ENCODE data around the gene AGPAT4. TPM values are rescaled to one million over a fixed set of nuclear protein-coding genes. Genes with fewer than 3 reads are reported as not detected.
A peak's percentile ranks its signal among the peaks of the same experiment; 100 is the strongest.

Gene AGPAT4
- total RNA-seq, 1 experiment from 2014 or later: 22.0 TPM

DNA sequence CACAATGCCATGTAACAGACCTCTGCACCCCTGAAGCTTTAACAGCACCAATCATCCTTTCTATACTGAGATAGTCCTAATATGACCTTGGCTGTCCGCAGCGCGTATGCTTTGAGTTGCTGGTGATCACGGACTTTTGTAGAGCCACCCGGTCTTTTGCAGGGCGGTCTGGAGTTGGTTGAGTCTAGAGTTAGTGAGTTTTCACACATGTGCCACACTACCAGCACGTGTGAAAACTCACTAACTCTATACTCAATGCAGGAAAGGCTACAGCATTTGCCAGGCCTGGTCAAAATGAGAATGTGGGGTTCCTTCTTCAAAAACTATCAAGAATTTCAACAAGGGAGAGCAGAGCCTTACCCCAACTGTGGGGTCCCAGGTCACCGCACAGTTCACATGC is 14.6 kb downstream of the AGPAT4 start:
- Histone ChIP-seq H2BK12ac (ENCODE audit: insufficient read length, low read depth, low read length) (no peak overlapping the region), H4K8ac (replicated peaks; ENCODE audit: insufficient read length, low read depth, low read length) (no peak overlapping the region), H3K79me1 (ENCODE audit: insufficient read depth, low read depth, low read length, poor library complexity, severe bottlenecking) (peaks cover 3% of the 10 kb centered on the region), H2AK5ac (ENCODE audit: insufficient read length, low read length) (no peak overlapping the region), H2BK20ac (ENCODE audit: low read depth, low read length, poor library complexity, severe bottlenecking) (no peak overlapping the region), H3K23me2 (ENCODE audit: insufficient read length, low read depth, low read length, poor library complexity, severe bottlenecking) (no peaks in the 10 kb centered on the region), H3K14ac (ENCODE audit: insufficient read depth, low read length) (no peak overlapping the region), H3K9ac (ENCODE audit: extremely low read depth, insufficient read length, low read length) (no peak overlapping the region), H3K79me2 (ENCODE audit: insufficient read depth, low read length) (0 out of 2 replicates have a peak, but pooled peaks cover 2% of the 10 kb centered on the region), H3K9me3 (ENCODE audit: control insufficient read depth, low read depth, low read length) (no peaks in the 10 kb centered on the region), H2BK15ac (ENCODE audit: low read depth, low read length) (no peak overlapping the region), H3K4me2 (ENCODE audit: insufficient read depth, insufficient read length, low read length) (no peak overlapping the region), H3K56ac (ENCODE audit: insufficient read length, low read depth, low read length) (no peak overlapping the region), H3K23ac (ENCODE audit: insufficient read length, low read depth, low read length) (no peak overlapping the region), H3K27ac (ENCODE audit: insufficient read length, low read depth, low read length) (no peak overlapping the region), H3K18ac (ENCODE audit: insufficient read length, low read depth, low read length) (no peak overlapping the region), H2AFZ (ENCODE audit: low read length) (no peak overlapping the region), H3T11ph (ENCODE audit: low read length) (no peak overlapping the region), H4K5ac (ENCODE audit: insufficient read length, low read depth, low read length) (no peak overlapping the region), H3K4me1 (ENCODE audit: insufficient read depth, low read length) (no peaks in the 10 kb centered on the region), H3K27me3 (ENCODE audit: insufficient read depth, low read length) (no peaks in the 10 kb centered on the region), H4K20me1 (ENCODE audit: control insufficient read depth, insufficient read depth, insufficient read length) (no peaks in the 10 kb centered on the region), H3K4ac (ENCODE audit: low read depth, low read length) (no peak overlapping the region), H4K91ac (ENCODE audit: insufficient read length, low read depth, low read length) (no peak overlapping the region), H2BK120ac (ENCODE audit: low read depth, low read length, poor library complexity, severe bottlenecking) (no peak overlapping the region), H2BK5ac (ENCODE audit: insufficient read length, low read length) (no peak overlapping the region)
- DNase-seq: no peak
- Mint-ChIP-seq H3K27me3 (ENCODE audit: low read depth) (no peaks in the 10 kb centered on the region; the same call in 1 of the 2 replicates), H3K9me3 (no peaks in the 10 kb centered on the region), H3K27ac (peak overlapping the region in 1 of 3 experiments; percentile 25; a peak in 1 of 7 replicates), H3K36me3 (ENCODE audit: insufficient read depth in 1 of 3, low read depth in 3 of 3) (peaks cover 22 to 45% (median 34%) of the 10 kb centered on the region in 3 experiments; a peak in 6 of 7 replicates), H3K4me1 (peaks cover 31 to 40% of the 10 kb centered on the region in 2 experiments), H3K4me3 (no peak overlapping the region)
- TF ChIP-seq, protein P1, sequence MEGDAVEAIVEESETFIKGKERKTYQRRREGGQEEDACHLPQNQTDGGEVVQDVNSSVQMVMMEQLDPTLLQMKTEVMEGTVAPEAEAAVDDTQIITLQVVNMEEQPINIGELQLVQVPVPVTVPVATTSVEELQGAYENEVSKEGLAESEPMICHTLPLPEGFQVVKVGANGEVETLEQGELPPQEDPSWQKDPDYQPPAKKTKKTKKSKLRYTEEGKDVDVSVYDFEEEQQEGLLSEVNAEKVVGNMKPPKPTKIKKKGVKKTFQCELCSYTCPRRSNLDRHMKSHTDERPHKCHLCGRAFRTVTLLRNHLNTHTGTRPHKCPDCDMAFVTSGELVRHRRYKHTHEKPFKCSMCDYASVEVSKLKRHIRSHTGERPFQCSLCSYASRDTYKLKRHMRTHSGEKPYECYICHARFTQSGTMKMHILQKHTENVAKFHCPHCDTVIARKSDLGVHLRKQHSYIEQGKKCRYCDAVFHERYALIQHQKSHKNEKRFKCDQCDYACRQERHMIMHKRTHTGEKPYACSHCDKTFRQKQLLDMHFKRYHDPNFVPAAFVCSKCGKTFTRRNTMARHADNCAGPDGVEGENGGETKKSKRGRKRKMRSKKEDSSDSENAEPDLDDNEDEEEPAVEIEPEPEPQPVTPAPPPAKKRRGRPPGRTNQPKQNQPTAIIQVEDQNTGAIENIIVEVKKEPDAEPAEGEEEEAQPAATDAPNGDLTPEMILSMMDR (conservative IDR thresholded peaks at IDR 0.05): no peak
- no CpG with 5 or more reads among the region's 8 CpGs for WGBS (ENCODE audit: extremely low coverage, insufficient read length, low lambda C conversion rate)
